HepG2 (cell line): Measurements from ENCODE around the gene TJP2. TPM values are rescaled to one million over a fixed set of nuclear protein-coding genes. Genes with fewer than 3 reads are reported as not detected.

Source experiments
- ATAC-seq: fragments of 200-7000 bp; cut with Tn5 transposase; 3 replicates; pipeline ENCODE4 v1.9.1; 2020; ENCODE audit warnings: mild to moderate bottlenecking, moderate library complexity
- BruUV-seq: library from RNA; stranded (reverse); fragments of 400-500 nt; replicated peaks from 2 replicates; lab custom pipeline; 2021; lab: Mats Ljungman, UMichigan
- CTCF ChIA-PET: fragments of 300-600 bp; formaldehyde crosslinking; extraction: SDS; loops from one replicate; lab custom pipeline; 2021; ENCODE audit warnings: low total read pairs, inconsistent platforms, low intra/inter-chr PET ratio; lab: Yijun Ruan, JAX
- POLR2A ChIA-PET: fragments of 350-600 bp; sonication (Branson Sonifier 250); formaldehyde crosslinking; loops from one replicate; lab custom pipeline; 2020; ENCODE audit warnings: antibody characterized with exemption, inconsistent platforms; lab: Yijun Ruan, JAX
- DNase-seq: peaks from one replicate; pipeline ENCODE4 v3.0.0-alpha.2; 2015; ENCODE audit warnings: low spot score
- FAIRE-seq: peaks from 3 replicates; lab custom pipeline; 2011; peaks lifted over from hg19 to GRCh38; lab: Jason Lieb, UNC
- H2AFZ ChIP-seq: one replicate; pipeline ENCODE4 v1.6.1; 2011; ENCODE audit warnings: low read length, inconsistent platforms
- H3K27ac ChIP-seq: fragments of 300-600 bp; 3 replicates; pipeline ENCODE4 v1.8.0; 2011; ENCODE audit warnings: mixed run types, mild to moderate bottlenecking, mixed read lengths, low read length, inconsistent platforms; ENCODE audit not compliant: insufficient read depth; ENCODE audit errors: extremely low read length
- H3K27me3 ChIP-seq, 2 experiments: fragments of 200-600 bp in 1 of 2; 2 replicates in 1 of 2; 3 replicates in 1 of 2; pipeline versions ENCODE4 v1.6.0 to v1.8.0; 2011; ENCODE audit warnings: low read length in 2 of 2, mild to moderate bottlenecking in 2 of 2, moderate library complexity in 2 of 2, inconsistent platforms in 1 of 2; ENCODE audit not compliant: insufficient read depth in 2 of 2, control insufficient read depth in 1 of 2
- H3K36me3 ChIP-seq, 2 experiments: fragments of 200-600 bp in 1 of 2; replicated peaks in 1 of 2; 2 replicates in 1 of 2; 3 replicates in 1 of 2; pipeline versions ENCODE4 v1.5.1 to v1.8.0; 2011; ENCODE audit warnings: low read length in 2 of 2, inconsistent platforms in 1 of 2; ENCODE audit not compliant: insufficient read depth in 2 of 2, control insufficient read depth in 1 of 2
- H3K4me1 ChIP-seq: 2 replicates; pipeline ENCODE4 v1.5.1; 2012; ENCODE audit warnings: low read length, inconsistent platforms; ENCODE audit not compliant: insufficient read depth
- H3K4me2 ChIP-seq: 2 replicates; pipeline ENCODE4 v1.6.0; 2011; ENCODE audit warnings: low read depth, low read length, inconsistent platforms
- H3K4me3 ChIP-seq, 3 experiments: fragments of 200-600 bp in 1 of 3; sonication (generic), shearing (Covaris generic) in 1 of 3; replicated peaks in 1 of 3; 2 replicates each; pipeline ENCODE4 v1.5.1; 2011 to 2016; ENCODE audit warnings: low read length in 3 of 3, inconsistent platforms in 2 of 3, low read depth in 2 of 3, mild to moderate bottlenecking in 2 of 3, control low read depth in 1 of 3, mixed read lengths in 1 of 3; ENCODE audit not compliant: insufficient read depth in 1 of 3
- H3K79me2 ChIP-seq: one replicate; pipeline ENCODE4 v1.6.1; 2011; ENCODE audit warnings: low read length, inconsistent platforms; ENCODE audit not compliant: insufficient read depth
- H3K9ac ChIP-seq: 2 replicates; pipeline ENCODE4 v1.6.0; 2011; ENCODE audit warnings: mild to moderate bottlenecking, low read depth, low read length, inconsistent platforms; ENCODE audit not compliant: insufficient read depth
- H3K9me3 ChIP-seq: 2 replicates; pipeline ENCODE4 v1.5.1; 2012; ENCODE audit warnings: mild to moderate bottlenecking, low read length
- H4K20me1 ChIP-seq: 2 replicates; pipeline ENCODE4 v1.6.0; 2011; ENCODE audit warnings: inconsistent platforms, mild to moderate bottlenecking, low read length, moderate library complexity; ENCODE audit not compliant: insufficient read depth
- ARID5B ChIP-seq: IDR thresholded peaks from 2 replicates; pipeline ENCODE4 v1.4.0; 2020; ENCODE audit warnings: mild to moderate bottlenecking, missing genetic modification reagents
- BCL6 ChIP-seq: IDR thresholded peaks from 2 replicates; pipeline ENCODE4 v1.6.1; 2016; ENCODE audit warnings: missing genetic modification reagents, missing compliant biosample characterization
- CEBPB ChIP-seq: IDR thresholded peaks from 2 replicates; pipeline ENCODE4 v1.6.1; 2011; ENCODE audit warnings: low read depth, low read length, improper control_type of control experiment, borderline replicate concordance
- CEBPG ChIP-seq: IDR thresholded peaks from 2 replicates; pipeline ENCODE4 v1.6.1; 2016
- ERF ChIP-seq: IDR thresholded peaks from 2 replicates; pipeline ENCODE4 v1.6.1; 2018; ENCODE audit warnings: missing biosample characterization, missing genetic modification reagents
- ETS1 ChIP-seq: sonication (generic); formaldehyde crosslinking; IDR thresholded peaks from 2 replicates; pipeline ENCODE4 v1.4.0; 2020; ENCODE audit warnings: missing genetic modification reagents
- ETV5 ChIP-seq: IDR thresholded peaks from 2 replicates; pipeline ENCODE4 v1.6.1; 2018; ENCODE audit warnings: missing biosample characterization, missing genetic modification reagents, inconsistent platforms, borderline replicate concordance
- EZH2 ChIP-seq: conservative IDR thresholded peaks from 2 replicates; pipeline ENCODE4 v1.6.1; 2012; ENCODE audit warnings: mild to moderate bottlenecking, low read depth, low read length, moderate library complexity
- FOXK1 ChIP-seq: sonication (generic); formaldehyde crosslinking; IDR thresholded peaks from 2 replicates; pipeline ENCODE4 v1.4.0; 2020; ENCODE audit warnings: low read depth, missing genetic modification reagents, borderline replicate concordance
- GATAD2A ChIP-seq: IDR thresholded peaks from 2 replicates; pipeline ENCODE4 v1.6.1; 2016
- SAP130 ChIP-seq: IDR thresholded peaks from 2 replicates; pipeline ENCODE4 v1.6.1; 2016; ENCODE audit warnings: low read depth
- ZBTB26 ChIP-seq: IDR thresholded peaks from 2 replicates; pipeline ENCODE4 v1.6.1; 2016; ENCODE audit warnings: missing compliant biosample characterization, missing genetic modification reagents, borderline replicate concordance
- WGBS: methylation state at CpG from one replicate; pipeline ENCODE4 v1.1.6; 2017; ENCODE audit warnings: low lambda C conversion rate; 5-methylcytosine and 5-hydroxymethylcytosine counted together
- in situ Hi-C: cut with HindIII; loops from 2 replicates; pipeline ENCODE4 v1.10.0; 2017; ENCODE audit warnings: low pct_unique_long_range_greater_than_20kb; ENCODE audit not compliant: extremely low pct_ligation_motif_present
- intact Hi-C: fragments of 100-400 bp; cut with micrococcal nuclease; formaldehyde crosslinking; loops from one replicate; pipeline ENCODE4 v1.10.0; 2022; ENCODE audit not compliant: unreplicated experiment
- polyA plus RNA-seq, 8 experiments: library from polyadenylated mRNA; depleted of rRNA in 3 of 8; stranded (reverse) in 7 of 8; unstranded in 1 of 8; fragments of >200 nt; fragmentation: Illumina TruSeq in 4 of 8; extraction: Trizol in 4 of 8; gene quantifications; 2 replicates each; pipeline versions ENCODE4 v1.2.1 to v1.2.3, GENCODE V29; 2011 to 2016; ENCODE audit warnings: low read depth in 4 of 8, missing spikeins in 1 of 8, mixed read lengths in 1 of 8; ENCODE audit not compliant: insufficient read depth in 1 of 8
- total RNA-seq, 5 experiments: library from RNA; depleted of rRNA; stranded (reverse); fragments of >200 nt; fragmentation: Illumina TruSeq; extraction: Trizol; gene quantifications; 2 replicates each; pipeline ENCODE4 v1.2.3, GENCODE V29; 2016; ENCODE audit warnings: low read depth in 1 of 5

The TJP2 gene
- total and polyA plus RNA-seq, 2 of the 13 experiments (the other 11 are each of a cell fraction or from before 2014, with no cell fraction given), result 109 to 110 TPM

- H2AFZ ChIP-seq, result no peak overlapping the region
- POLR2A ChIA-PET, result interaction anchor here (1.2 to 3.5 kb wide), 3 partner anchors 8 to 19 kb away, joined by 4 to 15 read pairs (median 11); no protein-coding TSS in a partner anchor
- no peaks in the 10 kb centered on the region for H3K27me3 ChIP-seq
- peaks cover 82% of the 10 kb centered on the region for H3K79me2 ChIP-seq
- no peak overlapping the region for H3K9ac ChIP-seq
- peak; percentile 27; the same call in 1 of the 2 replicates for TF ChIP-seq CEBPB
- peak; percentile 78 for TF ChIP-seq CEBPG
- TF ChIP-seq BCL6 (CRISPR knock-in tag), result 0 out of 2 replicates have a peak, but pooled peaks have one; percentile 18
- peak; percentile 17; the same call in 1 of the 2 replicates for TF ChIP-seq SAP130 (CRISPR knock-in tag)
- peak; percentile 99 for TF ChIP-seq ZBTB26 (CRISPR knock-in tag)
- 0 out of 2 replicates have a peak, but pooled peaks have one; percentile 20 for TF ChIP-seq FOXK1 (CRISPR knock-in tag)
- TF ChIP-seq GATAD2A, result 0 out of 2 replicates have a peak, but pooled peaks have one; percentile 30
- TF ChIP-seq ERF, result no peak
- peak; percentile 59; the same call in 1 of the 2 replicates for TF ChIP-seq ETV5 (CRISPR knock-in tag)
- TF ChIP-seq EZH2, result no peak
- peak; percentile 24; the same call in 1 of the 2 replicates for TF ChIP-seq ARID5B (CRISPR knock-in tag)
- no peak for TF ChIP-seq ETS1
- in situ Hi-C loops (no loop called here), intact Hi-C loops (loop anchor here (5.0 kb wide), 1 partner anchor 51 kb away; no protein-coding TSS in a partner anchor)
- no peak for ATAC-seq
- H3K4me1 ChIP-seq, result peaks cover 87% of the 10 kb centered on the region
- WGBS, result 69% methylated on average over 6 of the region's 6 CpGs
- no peak for DNase-seq
- FAIRE-seq, result no peak
- peaks cover 53% of the 10 kb centered on the region for H4K20me1 ChIP-seq
- peak overlapping the region in 2 of 3 experiments; percentile 67 to 73; a peak in 2 of 6 replicates for H3K4me3 ChIP-seq
- H3K9me3 ChIP-seq, result no peaks in the 10 kb centered on the region
- CTCF ChIA-PET, result no interaction called here
- no TSS peak for BruUV-seq
- peak overlapping the region; percentile 93 for H3K4me2 ChIP-seq
- H3K36me3 ChIP-seq, result peaks cover 0 to 18% of the 10 kb centered on the region in 2 experiments; a peak in 2 of 5 replicates
- H3K27ac ChIP-seq, result peak overlapping the region; percentile 7
These were observed 1.2 kb upstream of the TJP2 start for GRCh38 chr9:69172895-69173294.
